GM23338 (cell line): ENCODE measurements around the gene SNAPC4. TPM values are rescaled to one million over a fixed set of nuclear protein-coding genes. Genes with fewer than 3 reads are reported as not detected.
A peak's percentile ranks its signal among the peaks of the same experiment; 100 is the strongest.

Source experiments
- ATAC-seq: fragments of 200-7000 bp; cut with Tn5 transposase; 3 replicates; pipeline ENCODE4 v1.9.1; 2020
- DNase-seq: peaks from one replicate; pipeline ENCODE4 v3.0.0-alpha.2; 2015; ENCODE audit warnings: low spot score
- H2AFZ ChIP-seq: fragments of 200-600 bp; sonication (generic); 2 replicates; pipeline ENCODE4 v1.8.0; 2016; ENCODE audit warnings: antibody characterized with exemption, mild to moderate bottlenecking, moderate library complexity
- H3F3A ChIP-seq: fragments of 200-600 bp; sonication (generic); replicated peaks from 2 replicates; pipeline ENCODE4 v1.8.0; 2017; ENCODE audit warnings: antibody characterized with exemption, mixed run types, low read depth
- H3K27ac ChIP-seq: fragments of 200-600 bp; sonication (generic); 2 replicates; pipeline ENCODE4 v1.6.1; 2016; ENCODE audit warnings: low read depth
- H3K27me3 ChIP-seq: fragments of 200-600 bp; sonication (generic); 2 replicates; pipeline ENCODE4 v1.8.0; 2016; ENCODE audit warnings: mild to moderate bottlenecking, mixed run types, moderate library complexity; ENCODE audit not compliant: insufficient read depth
- H3K36me3 ChIP-seq: fragments of 200-600 bp; sonication (generic); 2 replicates; pipeline ENCODE4 v1.8.0; 2016; ENCODE audit warnings: mild to moderate bottlenecking; ENCODE audit not compliant: insufficient read depth
- H3K4me1 ChIP-seq: fragments of 200-600 bp; sonication (generic); 2 replicates; pipeline ENCODE4 v1.8.0; 2016; ENCODE audit warnings: mild to moderate bottlenecking, moderate library complexity; ENCODE audit not compliant: insufficient read depth
- H3K4me2 ChIP-seq: fragments of 200-600 bp; sonication (generic); 2 replicates; pipeline ENCODE4 v1.7.1; 2017; ENCODE audit warnings: mixed run types
- H3K4me3 ChIP-seq: fragments of 200-600 bp; sonication (generic); 2 replicates; pipeline ENCODE4 v1.6.1; 2016; ENCODE audit warnings: mixed run types
- H3K79me2 ChIP-seq: fragments of 200-600 bp; sonication (generic); replicated peaks from 2 replicates; pipeline ENCODE4 v1.8.0; 2017; ENCODE audit warnings: mild to moderate bottlenecking; ENCODE audit not compliant: insufficient read depth
- H3K9me2 ChIP-seq: fragments of 200-600 bp; sonication (generic); 2 replicates; pipeline ENCODE4 v1.8.0; 2017; ENCODE audit not compliant: insufficient read depth
- H4K20me1 ChIP-seq: fragments of 200-600 bp; sonication (generic); replicated peaks from 2 replicates; pipeline ENCODE4 v1.8.0; 2017; ENCODE audit warnings: mild to moderate bottlenecking; ENCODE audit not compliant: insufficient read depth
- H3K27ac Mint-ChIP-seq: 2 replicates; pipeline ENCODE4 v1.8.0; 2020; ENCODE audit warnings: inconsistent platforms, mild to moderate bottlenecking, moderate library complexity, mixed read lengths
- H3K27me3 Mint-ChIP-seq: 3 replicates; pipeline ENCODE4 v1.8.0; 2022; ENCODE audit warnings: low read depth, mild to moderate bottlenecking, moderate library complexity, mixed read lengths, inconsistent platforms; ENCODE audit not compliant: insufficient read depth, poor library complexity
- H3K36me3 Mint-ChIP-seq: 3 replicates; pipeline ENCODE4 v1.8.0; 2021; ENCODE audit warnings: low read depth, mild to moderate bottlenecking, inconsistent platforms, moderate library complexity, mixed read lengths
- H3K4me1 Mint-ChIP-seq: 3 replicates; pipeline ENCODE4 v1.8.0; 2020; ENCODE audit warnings: mild to moderate bottlenecking, inconsistent platforms, mixed read lengths
- H3K4me3 Mint-ChIP-seq: 3 replicates; pipeline ENCODE4 v1.8.0; 2021; ENCODE audit warnings: moderate library complexity, mild to moderate bottlenecking, inconsistent platforms, mixed read lengths
- H3K9me3 Mint-ChIP-seq: 3 replicates; pipeline ENCODE4 v1.8.0; 2020; ENCODE audit warnings: moderate library complexity, mild to moderate bottlenecking, inconsistent platforms, mixed read lengths
- CREB1 ChIP-seq: fragments of 250-450 bp; sonication (Bioruptor Pico); IDR thresholded peaks from 2 replicates; pipeline ENCODE4 v1.5.0; 2020; ENCODE audit warnings: low read depth, mild to moderate bottlenecking, moderate library complexity
- ETS1 ChIP-seq: IDR thresholded peaks from 2 replicates; pipeline ENCODE4 v1.6.1; 2016; ENCODE audit warnings: antibody characterized with exemption
- EZH2 ChIP-seq: fragments of 200-600 bp; sonication (generic); IDR thresholded peaks from one replicate; pipeline ENCODE4 v1.8.0; 2017; ENCODE audit warnings: antibody characterized with exemption, mild to moderate bottlenecking, low read depth; ENCODE audit not compliant: unreplicated experiment
- JUNB ChIP-seq: IDR thresholded peaks from one replicate; pipeline ENCODE4 v1.6.1; 2016; ENCODE audit warnings: antibody characterized with exemption; ENCODE audit not compliant: unreplicated experiment
- POLR2AphosphoS5 ChIP-seq: IDR thresholded peaks from 2 replicates; pipeline ENCODE4 v1.6.1; 2016; ENCODE audit warnings: antibody characterized with exemption, low read depth
- REST ChIP-seq: IDR thresholded peaks from one replicate; pipeline ENCODE4 v1.6.1; 2018; ENCODE audit warnings: antibody characterized with exemption; ENCODE audit not compliant: unreplicated experiment
- STAT1 ChIP-seq: IDR thresholded peaks from one replicate; pipeline ENCODE4 v1.6.1; 2016; ENCODE audit warnings: antibody characterized with exemption; ENCODE audit not compliant: unreplicated experiment
- polyA plus RNA-seq: library from polyadenylated mRNA; unstranded; fragments of >200 nt; fragmentation: Nextera tagmentation; extraction: Ambion mirVana; gene quantifications from 2 replicates; pipeline ENCODE4 v1.2.1, GENCODE V29; 2016
- total RNA-seq: library from RNA; depleted of rRNA; stranded (reverse); fragments of >200 nt; shearing (Covaris generic); gene quantifications from 2 replicates; pipeline ENCODE4 v1.2.3, GENCODE V29; 2014

The SNAPC4 gene
- total and polyA plus RNA-seq, 2 experiments from 2014 or later: 8.8 to 22.7 TPM

GRCh38 chr9:136410500-136411287, 10.7 kb upstream of the SNAPC4 start, which contains the start of the genes ENTR1 and PMPCA:
Gene ENTR1, minus strand, starts transcription at chr9:136410614. Its CDS starts 217 bp downstream, at chr9:136410397.
Gene PMPCA, plus strand, starts transcription at chr9:136410658. Its CDS starts 11 bp downstream, at chr9:136410669.
- Histone ChIP-seq H3K36me3 (peaks cover 36% of the 10 kb centered on the region), H3K27ac (peak within 1 kb of the TSS; percentile 76), H3K4me3 (peak within 1 kb of the TSS; percentile 96), H3K27me3 (no peaks in the 10 kb centered on the region), H3K79me2 (peaks cover 64% of the 10 kb centered on the region), H3K4me1 (peaks cover 17% of the 10 kb centered on the region; the same call in 1 of the 2 replicates), H3F3A (peaks cover 20% of the 10 kb centered on the region; the same call in 1 of the 2 replicates), H3K9me2 (no peaks in the 10 kb centered on the region), H3K4me2 (peak within 1 kb of the TSS; percentile 99), H2AFZ (no peak within 1 kb of the TSS; the same call in 1 of the 2 replicates), H4K20me1 (peaks cover 24% of the 10 kb centered on the region)
- Mint-ChIP-seq H3K9me3 (no peaks in the 10 kb centered on the region), H3K4me3 (peak within 1 kb of the TSS; percentile 96), H3K27ac (peak within 1 kb of the TSS; percentile 96), H3K27me3 (peaks cover 28% of the 10 kb centered on the region), H3K4me1 (peaks cover 20% of the 10 kb centered on the region), H3K36me3 (peaks cover 68% of the 10 kb centered on the region)
- TF ChIP-seq CREB1 (peak; percentile 92), JUNB (no peak), POLR2AphosphoS5 (peak; percentile 93), ETS1 (peak; percentile 69), EZH2 (no peak)
- DNase-seq: peak; percentile 96
- ATAC-seq: peak; percentile 77

- Mint-ChIP-seq H3K4me3 (peak overlapping the region; percentile 96), H3K4me1 (peaks cover 20% of the 10 kb centered on the region), H3K9me3 (no peaks in the 10 kb centered on the region), H3K27ac (peak overlapping the region; percentile 96), H3K27me3 (peaks cover 30% of the 10 kb centered on the region), H3K36me3 (peaks cover 73% of the 10 kb centered on the region)
- DNase-seq (peak; percentile 48), ATAC-seq (peak; percentile 65)
- Histone ChIP-seq H3K79me2 (peaks cover 68% of the 10 kb centered on the region), H2AFZ (no peak overlapping the region; the same call in 1 of the 2 replicates), H3K27me3 (no peaks in the 10 kb centered on the region), H4K20me1 (peaks cover 24% of the 10 kb centered on the region), H3K27ac (0 out of 2 replicates have a peak overlapping the region, but pooled peaks have one; percentile 39), H3K4me2 (peak overlapping the region; percentile 96), H3K9me2 (no peaks in the 10 kb centered on the region), H3K36me3 (peaks cover 43% of the 10 kb centered on the region), H3K4me1 (peaks cover 17% of the 10 kb centered on the region; the same call in 1 of the 2 replicates), H3K4me3 (peak overlapping the region; percentile 96), H3F3A (peaks cover 16% of the 10 kb centered on the region)
- no peak for TF ChIP-seq EZH2
- no peak for TF ChIP-seq POLR2AphosphoS5
- TF ChIP-seq JUNB: no peak
- TF ChIP-seq ETS1: no peak
- TF ChIP-seq CREB1: no peak
- no peak for TF ChIP-seq REST
- TF ChIP-seq STAT1: no peak
These were observed 9.8 kb upstream of the SNAPC4 start for GRCh38 chr9:136409557-136410455.
